ENCODE data around the gene PRRG2. TPM values are rescaled to one million over a fixed set of nuclear protein-coding genes. Genes with fewer than 3 reads are reported as not detected.

Gene PRRG2
- total RNA-seq, 1 donor = 0.27 TPM

- no peak overlapping the region for H3K4me3 ChIP-seq (ENCODE audit: low read depth, low read length)
- no peak for DNase-seq (ENCODE audit: low read depth)
- TF ChIP-seq, protein P1, sequence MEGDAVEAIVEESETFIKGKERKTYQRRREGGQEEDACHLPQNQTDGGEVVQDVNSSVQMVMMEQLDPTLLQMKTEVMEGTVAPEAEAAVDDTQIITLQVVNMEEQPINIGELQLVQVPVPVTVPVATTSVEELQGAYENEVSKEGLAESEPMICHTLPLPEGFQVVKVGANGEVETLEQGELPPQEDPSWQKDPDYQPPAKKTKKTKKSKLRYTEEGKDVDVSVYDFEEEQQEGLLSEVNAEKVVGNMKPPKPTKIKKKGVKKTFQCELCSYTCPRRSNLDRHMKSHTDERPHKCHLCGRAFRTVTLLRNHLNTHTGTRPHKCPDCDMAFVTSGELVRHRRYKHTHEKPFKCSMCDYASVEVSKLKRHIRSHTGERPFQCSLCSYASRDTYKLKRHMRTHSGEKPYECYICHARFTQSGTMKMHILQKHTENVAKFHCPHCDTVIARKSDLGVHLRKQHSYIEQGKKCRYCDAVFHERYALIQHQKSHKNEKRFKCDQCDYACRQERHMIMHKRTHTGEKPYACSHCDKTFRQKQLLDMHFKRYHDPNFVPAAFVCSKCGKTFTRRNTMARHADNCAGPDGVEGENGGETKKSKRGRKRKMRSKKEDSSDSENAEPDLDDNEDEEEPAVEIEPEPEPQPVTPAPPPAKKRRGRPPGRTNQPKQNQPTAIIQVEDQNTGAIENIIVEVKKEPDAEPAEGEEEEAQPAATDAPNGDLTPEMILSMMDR (IDR thresholded peaks at IDR 0.05; ENCODE audit: insufficient read depth, low read length) = no peak
Measured at GRCh38 chr19:49595819-49596404, 14.8 kb downstream of the PRRG2 start.

GRCh38 chr19:49596407-49596806 is 15.3 kb downstream of the PRRG2 start:
- TF ChIP-seq, protein P1 (IDR thresholded peaks at IDR 0.05; ENCODE audit: insufficient read depth, low read length) = no peak
- no peak for DNase-seq (ENCODE audit: low read depth)
- no peak overlapping the region for H3K4me3 ChIP-seq (ENCODE audit: low read depth, low read length)

DNA sequence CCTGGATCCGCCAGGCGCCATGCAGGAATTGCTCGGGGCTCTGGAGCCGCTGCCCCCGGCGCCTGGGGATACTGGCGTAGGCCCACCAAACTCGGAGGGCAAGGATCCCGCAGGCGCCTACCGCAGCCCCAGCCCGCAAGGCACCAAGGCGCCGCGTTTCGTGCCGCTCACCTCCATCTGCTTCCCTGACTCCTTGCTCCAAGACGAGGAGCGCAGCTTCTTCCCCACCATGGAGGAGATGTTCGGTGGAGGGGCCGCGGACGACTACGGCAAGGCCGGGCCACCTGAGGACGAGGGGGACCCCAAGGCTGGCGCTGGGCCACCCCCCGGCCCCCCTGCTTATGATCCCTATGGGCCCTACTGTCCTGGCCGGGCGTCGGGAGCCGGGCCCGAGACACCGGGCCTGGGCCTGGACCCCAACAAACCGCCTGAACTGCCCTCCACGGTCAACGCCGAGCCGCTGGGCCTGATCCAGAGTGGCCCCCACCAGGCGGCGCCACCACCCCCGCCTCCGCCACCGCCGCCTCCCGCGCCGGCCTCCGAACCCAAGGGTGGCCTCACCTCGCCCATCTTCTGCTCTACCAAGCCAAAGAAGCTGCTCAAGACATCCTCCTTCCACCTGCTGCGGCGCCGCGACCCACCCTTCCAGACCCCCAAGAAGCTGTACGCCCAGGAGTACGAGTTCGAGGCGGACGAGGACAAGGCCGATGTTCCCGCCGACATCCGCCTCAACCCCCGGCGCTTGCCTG is 16.0 kb downstream of the PRRG2 start:
- H3K4me3 ChIP-seq (ENCODE audit: low read depth, low read length) = no peak overlapping the region
- TF ChIP-seq, protein P1 (IDR thresholded peaks at IDR 0.05; ENCODE audit: insufficient read depth, low read length) = no peak
- no peak for DNase-seq (ENCODE audit: low read depth)

DNA sequence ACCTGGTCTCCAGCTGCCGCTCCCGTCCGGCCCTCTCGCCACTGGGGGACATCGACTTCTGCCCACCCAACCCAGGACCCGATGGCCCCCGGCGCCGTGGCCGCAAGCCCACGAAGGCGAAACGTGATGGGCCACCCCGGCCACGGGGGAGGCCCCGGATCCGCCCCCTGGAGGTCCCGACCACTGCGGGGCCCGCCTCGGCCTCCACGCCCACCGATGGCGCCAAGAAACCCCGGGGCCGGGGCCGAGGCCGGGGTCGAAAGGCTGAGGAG is 16.5 kb downstream of the PRRG2 start:
- TF ChIP-seq, protein P1 (IDR thresholded peaks at IDR 0.05; ENCODE audit: insufficient read depth, low read length) = no peak
- no peak for DNase-seq (ENCODE audit: low read depth)
- H3K4me3 ChIP-seq (ENCODE audit: low read depth, low read length) = no peak overlapping the region

DNA sequence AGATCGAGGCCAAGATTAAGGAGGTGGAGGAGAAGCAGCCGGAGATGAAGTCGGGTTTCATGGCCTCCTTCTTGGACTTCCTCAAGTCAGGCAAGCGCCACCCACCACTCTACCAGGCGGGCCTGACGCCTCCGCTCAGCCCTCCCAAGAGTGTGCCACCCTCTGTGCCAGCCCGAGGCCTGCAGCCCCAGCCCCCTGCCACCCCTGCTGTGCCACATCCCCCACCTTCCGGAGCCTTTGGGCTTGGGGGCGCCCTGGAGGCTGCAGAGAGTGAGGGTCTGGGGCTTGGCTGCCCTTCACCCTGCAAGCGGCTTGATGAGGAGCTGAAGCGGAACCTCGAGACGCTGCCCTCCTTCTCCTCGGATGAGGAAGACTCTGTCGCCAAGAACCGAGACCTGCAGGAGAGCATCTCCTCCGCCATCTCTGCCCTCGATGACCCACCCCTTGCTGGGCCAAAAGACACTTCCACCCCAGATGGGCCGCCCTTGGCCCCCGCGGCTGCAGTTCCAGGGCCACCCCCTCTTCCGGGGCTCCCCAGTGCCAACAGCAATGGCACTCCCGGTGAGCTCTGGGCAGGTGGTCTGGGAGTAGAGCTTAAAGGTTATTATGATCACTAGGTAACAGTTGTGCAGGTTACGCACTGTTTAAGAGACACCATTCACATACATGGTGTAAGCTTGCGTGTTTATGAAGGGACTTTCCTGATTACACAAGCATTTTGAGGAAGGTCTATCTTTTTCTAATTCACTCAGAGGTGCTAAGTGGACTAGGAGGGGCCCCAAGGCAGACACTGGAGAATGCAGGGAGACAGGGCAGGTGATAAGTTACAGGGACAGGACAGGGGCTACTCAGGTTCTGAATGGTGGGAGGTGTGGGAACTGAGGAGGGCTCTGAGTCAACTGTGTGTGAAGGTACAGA is 18.5 kb downstream of the PRRG2 start:
- DNase-seq (ENCODE audit: low read depth) = no peak
- TF ChIP-seq, protein P1 (IDR thresholded peaks at IDR 0.05; ENCODE audit: insufficient read depth, low read length) = no peak

GRCh38 chr19:49601482-49602038 is 20.4 kb downstream of the PRRG2 start:
- TF ChIP-seq, protein P1 (IDR thresholded peaks at IDR 0.05; ENCODE audit: insufficient read depth, low read length) = no peak
- DNase-seq (ENCODE audit: low read depth) = no peak
- no peak overlapping the region for H3K4me3 ChIP-seq (ENCODE audit: low read depth, low read length)

More for the DNA sequence above, 18.5 kb downstream of the PRRG2 start:
- H3K4me3 ChIP-seq (ENCODE audit: low read depth, low read length) = no peak overlapping the region
